Hepatocyte (in vitro differentiated cells): ENCODE measurements around the gene EPHB2. TPM values are rescaled to one million over a fixed set of nuclear protein-coding genes. Genes with fewer than 3 reads are reported as not detected.

ENCODE experiments used
- DNase-seq: peaks from one replicate; pipeline ENCODE4 v3.0.0-alpha.2; 2016; ENCODE audit warnings: low spot score
- H2AFZ ChIP-seq: fragments of 200-600 bp; sonication (generic); 2 replicates; pipeline ENCODE4 v1.6.0; 2016; ENCODE audit warnings: antibody characterized with exemption, mild to moderate bottlenecking
- H3K27ac ChIP-seq: fragments of 200-600 bp; sonication (generic); 2 replicates; pipeline ENCODE4 v1.5.1; 2016; ENCODE audit warnings: mild to moderate bottlenecking
- H3K27me3 ChIP-seq: fragments of 200-600 bp; sonication (generic); 2 replicates; pipeline ENCODE4 v1.6.1; 2016
- H3K36me3 ChIP-seq: fragments of 200-600 bp; sonication (generic); replicated peaks from 2 replicates; pipeline ENCODE4 v1.5.1; 2016; ENCODE audit warnings: low read depth; ENCODE audit not compliant: insufficient read depth
- H3K4me1 ChIP-seq: fragments of 200-600 bp; sonication (generic); 2 replicates; pipeline ENCODE4 v1.5.1; 2016; ENCODE audit warnings: mild to moderate bottlenecking, moderate library complexity; ENCODE audit not compliant: insufficient read depth
- H3K4me2 ChIP-seq: fragments of 200-600 bp; sonication (generic); 2 replicates; pipeline ENCODE4 v1.6.0; 2016
- H3K4me3 ChIP-seq: fragments of 200-600 bp; sonication (generic); 2 replicates; pipeline ENCODE4 v1.5.1; 2016; ENCODE audit warnings: mild to moderate bottlenecking
- H3K79me2 ChIP-seq: fragments of 200-600 bp; sonication (generic); 2 replicates; pipeline ENCODE4 v1.6.0; 2017; ENCODE audit warnings: mild to moderate bottlenecking
- H3K9me2 ChIP-seq: fragments of 200-600 bp; sonication (generic); replicated peaks from 2 replicates; pipeline ENCODE4 v1.6.0; 2017; ENCODE audit warnings: mild to moderate bottlenecking; ENCODE audit not compliant: insufficient read depth
- H3K9me3 ChIP-seq: fragments of 200-600 bp; sonication (generic); 2 replicates; pipeline ENCODE4 v1.5.1; 2016; ENCODE audit warnings: low read depth, mild to moderate bottlenecking
- H4K20me1 ChIP-seq: fragments of 200-600 bp; sonication (generic); 2 replicates; pipeline ENCODE4 v1.6.0; 2016; ENCODE audit warnings: mild to moderate bottlenecking; ENCODE audit not compliant: insufficient read depth, poor library complexity, severe bottlenecking
- CTCF ChIP-seq: fragments of 200-600 bp; sonication (generic); IDR thresholded peaks from 2 replicates; pipeline ENCODE4 v1.5.1; 2016; ENCODE audit warnings: antibody characterized with exemption, mild to moderate bottlenecking; ENCODE audit not compliant: poor library complexity
- EZH2 ChIP-seq: fragments of 200-600 bp; sonication (generic); IDR thresholded peaks from 2 replicates; pipeline ENCODE4 v1.6.1; 2016; ENCODE audit warnings: antibody characterized with exemption, mild to moderate bottlenecking, borderline replicate concordance
- EZH2phosphoT487 ChIP-seq: fragments of 200-600 bp; sonication (generic); IDR thresholded peaks from one replicate; pipeline ENCODE4 v1.6.1; 2018; ENCODE audit warnings: antibody characterized with exemption, mild to moderate bottlenecking, low read depth, moderate library complexity; ENCODE audit not compliant: unreplicated experiment, severe bottlenecking
- WGBS: methylation state at CpG from one replicate; pipeline ENCODE4 v1.1.6; 2016; ENCODE audit warnings: low lambda C conversion rate; ENCODE audit errors: missing lambda C conversion rate; 5-methylcytosine and 5-hydroxymethylcytosine counted together
- polyA plus RNA-seq: library from polyadenylated mRNA; unstranded; fragments of >200 nt; fragmentation: Nextera tagmentation; extraction: Ambion mirVana; gene quantifications from 2 replicates; pipeline ENCODE4 v1.2.1, GENCODE V29; 2016
- total RNA-seq: library from RNA; depleted of rRNA; stranded (reverse); fragments of >200 nt; gene quantifications from 2 replicates; pipeline ENCODE4 v1.2.3, GENCODE V29; 2014

Gene EPHB2
- total and polyA plus RNA-seq, 2 experiments from 2014 or later, result 17.2 to 18.3 TPM

- H3K27ac ChIP-seq, result no peak overlapping the region
- no peaks in the 10 kb centered on the region for H3K9me2 ChIP-seq
- 100% methylated on average over 4 of the region's 4 CpGs for WGBS
- H3K36me3 ChIP-seq, result no peaks in the 10 kb centered on the region
- H4K20me1 ChIP-seq, result no peaks in the 10 kb centered on the region
- no peak overlapping the region for H2AFZ ChIP-seq
- TF ChIP-seq CTCF (no peak), EZH2 (no peak), EZH2phosphoT487 (no peak)
- H3K4me2 ChIP-seq, result no peak overlapping the region
- H3K27me3 ChIP-seq, result no peaks in the 10 kb centered on the region
- H3K4me3 ChIP-seq, result no peak overlapping the region
- DNase-seq, result no peak
- peaks cover 8% of the 10 kb centered on the region for H3K79me2 ChIP-seq
- H3K9me3 ChIP-seq, result no peaks in the 10 kb centered on the region
- H3K4me1 ChIP-seq, result peaks cover 16% of the 10 kb centered on the region
Observed at GRCh38 chr1:22747735-22748073, 37.1 kb downstream of the EPHB2 start.

GRCh38 chr1:22749503-22749902, 38.9 kb downstream of the EPHB2 start:
- Histone ChIP-seq H3K9me2 (no peaks in the 10 kb centered on the region), H3K9me3 (no peaks in the 10 kb centered on the region), H2AFZ (no peak overlapping the region), H3K4me2 (no peak overlapping the region), H3K79me2 (peaks cover 8% of the 10 kb centered on the region), H3K4me1 (peaks cover 16% of the 10 kb centered on the region), H3K27me3 (no peaks in the 10 kb centered on the region), H3K36me3 (no peaks in the 10 kb centered on the region), H4K20me1 (no peaks in the 10 kb centered on the region), H3K27ac (peak overlapping the region; percentile 86), H3K4me3 (no peak overlapping the region)
- no peak for DNase-seq
- 89% methylated on average over 4 of the region's 4 CpGs for WGBS
- TF ChIP-seq CTCF (no peak), EZH2phosphoT487 (no peak), EZH2 (no peak)

GRCh38 chr1:22749919-22750684, 39.5 kb downstream of the EPHB2 start:
- H4K20me1 ChIP-seq, result no peaks in the 10 kb centered on the region
- no peaks in the 10 kb centered on the region for H3K9me3 ChIP-seq
- peaks cover 16% of the 10 kb centered on the region for H3K4me1 ChIP-seq
- H3K79me2 ChIP-seq, result peaks cover 8% of the 10 kb centered on the region
- H3K4me3 ChIP-seq, result no peak overlapping the region
- H2AFZ ChIP-seq, result no peak overlapping the region
- 9% methylated on average over 5 of the region's 5 CpGs for WGBS
- no peaks in the 10 kb centered on the region for H3K9me2 ChIP-seq
- TF ChIP-seq EZH2 (no peak), EZH2phosphoT487 (peak; percentile 33), CTCF (no peak)
- peak overlapping the region; percentile 86 for H3K27ac ChIP-seq
- no peaks in the 10 kb centered on the region for H3K27me3 ChIP-seq
- peak overlapping the region; percentile 42 for H3K4me2 ChIP-seq
- DNase-seq, result peak; percentile 84
- no peaks in the 10 kb centered on the region for H3K36me3 ChIP-seq
